Measurements from ENCODE around the gene ARHGAP44. TPM values are rescaled to one million over a fixed set of nuclear protein-coding genes. Genes with fewer than 3 reads are reported as not detected.

The ARHGAP44 gene
- total and polyA plus RNA-seq, 2 of the 4 experiments (the other 2 are of a cell fraction): 0.54 to 1.0 TPM

DNA sequence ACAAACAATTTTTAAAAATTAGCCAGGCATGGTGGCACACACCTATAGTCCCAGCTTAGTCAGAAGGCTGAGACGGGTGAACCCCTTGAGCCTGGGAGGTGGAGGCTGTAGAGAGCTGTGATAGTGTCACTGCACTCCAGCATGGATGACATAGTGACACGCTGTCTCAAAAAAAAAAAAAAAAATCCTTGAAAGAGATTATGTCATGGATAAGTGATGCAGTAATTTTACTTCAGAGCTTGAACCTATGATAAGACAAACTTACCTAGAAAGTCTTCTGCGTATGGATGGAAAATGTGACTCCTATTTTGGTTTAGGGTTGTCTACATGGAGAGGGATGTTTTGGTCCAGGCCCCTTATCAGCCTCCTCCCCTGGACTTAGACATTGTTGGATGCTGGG is 176.7 kb downstream of the ARHGAP44 start:
- no peak overlapping the region for H3K9ac ChIP-seq (ENCODE audit: low read depth, low read length)
- TF ChIP-seq FOS (IDR thresholded peaks at IDR 0.05; ENCODE audit: low read depth, low read length) (no peak), BHLHE40 (IDR thresholded peaks at IDR 0.05; ENCODE audit: low read depth, low read length) (no peak), RAD21 (IDR thresholded peaks at IDR 0.05; ENCODE audit: low read length) (no peak), POLR2A (IDR thresholded peaks at IDR 0.05; ENCODE audit: low read depth, low read length) (no peak), RFX5 (IDR thresholded peaks at IDR 0.05; ENCODE audit: low read depth, low read length) (no peak), MAZ (IDR thresholded peaks at IDR 0.05; ENCODE audit: borderline replicate concordance, low read depth, low read length) (no peak), SMC3 (IDR thresholded peaks at IDR 0.05; ENCODE audit: low read depth, low read length) (no peak), CEBPB (IDR thresholded peaks at IDR 0.05; ENCODE audit: low read depth, low read length) (no peak), MAFK (IDR thresholded peaks at IDR 0.05; ENCODE audit: low read depth, low read length) (no peak), NFE2L2 (IDR thresholded peaks at IDR 0.05; ENCODE audit: low read depth, low read length) (no peak), RCOR1 (IDR thresholded peaks at IDR 0.05; ENCODE audit: insufficient replicate concordance, low read length) (no peak)
- TF ChIP-seq, protein P1, sequence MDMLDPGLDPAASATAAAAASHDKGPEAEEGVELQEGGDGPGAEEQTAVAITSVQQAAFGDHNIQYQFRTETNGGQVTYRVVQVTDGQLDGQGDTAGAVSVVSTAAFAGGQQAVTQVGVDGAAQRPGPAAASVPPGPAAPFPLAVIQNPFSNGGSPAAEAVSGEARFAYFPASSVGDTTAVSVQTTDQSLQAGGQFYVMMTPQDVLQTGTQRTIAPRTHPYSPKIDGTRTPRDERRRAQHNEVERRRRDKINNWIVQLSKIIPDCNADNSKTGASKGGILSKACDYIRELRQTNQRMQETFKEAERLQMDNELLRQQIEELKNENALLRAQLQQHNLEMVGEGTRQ (IDR thresholded peaks at IDR 0.05; ENCODE audit: low read depth, low read length): no peak
- TF ChIP-seq, protein P2, sequence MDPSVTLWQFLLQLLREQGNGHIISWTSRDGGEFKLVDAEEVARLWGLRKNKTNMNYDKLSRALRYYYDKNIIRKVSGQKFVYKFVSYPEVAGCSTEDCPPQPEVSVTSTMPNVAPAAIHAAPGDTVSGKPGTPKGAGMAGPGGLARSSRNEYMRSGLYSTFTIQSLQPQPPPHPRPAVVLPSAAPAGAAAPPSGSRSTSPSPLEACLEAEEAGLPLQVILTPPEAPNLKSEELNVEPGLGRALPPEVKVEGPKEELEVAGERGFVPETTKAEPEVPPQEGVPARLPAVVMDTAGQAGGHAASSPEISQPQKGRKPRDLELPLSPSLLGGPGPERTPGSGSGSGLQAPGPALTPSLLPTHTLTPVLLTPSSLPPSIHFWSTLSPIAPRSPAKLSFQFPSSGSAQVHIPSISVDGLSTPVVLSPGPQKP (IDR thresholded peaks at IDR 0.05; ENCODE audit: borderline replicate concordance, low read depth, low read length): no peak
- TF ChIP-seq, protein P3, sequence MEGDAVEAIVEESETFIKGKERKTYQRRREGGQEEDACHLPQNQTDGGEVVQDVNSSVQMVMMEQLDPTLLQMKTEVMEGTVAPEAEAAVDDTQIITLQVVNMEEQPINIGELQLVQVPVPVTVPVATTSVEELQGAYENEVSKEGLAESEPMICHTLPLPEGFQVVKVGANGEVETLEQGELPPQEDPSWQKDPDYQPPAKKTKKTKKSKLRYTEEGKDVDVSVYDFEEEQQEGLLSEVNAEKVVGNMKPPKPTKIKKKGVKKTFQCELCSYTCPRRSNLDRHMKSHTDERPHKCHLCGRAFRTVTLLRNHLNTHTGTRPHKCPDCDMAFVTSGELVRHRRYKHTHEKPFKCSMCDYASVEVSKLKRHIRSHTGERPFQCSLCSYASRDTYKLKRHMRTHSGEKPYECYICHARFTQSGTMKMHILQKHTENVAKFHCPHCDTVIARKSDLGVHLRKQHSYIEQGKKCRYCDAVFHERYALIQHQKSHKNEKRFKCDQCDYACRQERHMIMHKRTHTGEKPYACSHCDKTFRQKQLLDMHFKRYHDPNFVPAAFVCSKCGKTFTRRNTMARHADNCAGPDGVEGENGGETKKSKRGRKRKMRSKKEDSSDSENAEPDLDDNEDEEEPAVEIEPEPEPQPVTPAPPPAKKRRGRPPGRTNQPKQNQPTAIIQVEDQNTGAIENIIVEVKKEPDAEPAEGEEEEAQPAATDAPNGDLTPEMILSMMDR (conservative IDR thresholded peaks at IDR 0.05; ENCODE audit: low read depth, low read length): no peak

More for the DNA sequence above, 176.7 kb downstream of the ARHGAP44 start:
- no peak overlapping the region for H2BK5ac ChIP-seq (ENCODE audit: low read depth, low read length, poor library complexity, severe bottlenecking)
- H4K91ac ChIP-seq (ENCODE audit: insufficient read depth, low read depth, low read length): no peak overlapping the region
- dilution Hi-C loops (cut with HindIII; ENCODE audit: low sequenced_read_pairs, unreplicated experiment): no loop called here
- H4K5ac ChIP-seq (ENCODE audit: low read depth, low read length): no peak overlapping the region
- no peak overlapping the region for H2AFZ ChIP-seq (replicated peaks; ENCODE audit: low read length, poor library complexity)
- no peaks in the 10 kb centered on the region for H4K20me1 ChIP-seq (ENCODE audit: insufficient read depth, low read length)
- no peak for DNase-seq
- no peak overlapping the region for H2AK9ac ChIP-seq (replicated peaks; ENCODE audit: low read depth, low read length, poor library complexity)
- no peak overlapping the region for H3K4me3 ChIP-seq (ENCODE audit: insufficient read depth, low read depth, low read length)
- H3K56ac ChIP-seq (ENCODE audit: extremely low read depth, insufficient read depth, low read length): no peak overlapping the region
- H3K4me1 ChIP-seq (ENCODE audit: control insufficient read depth, insufficient read depth, low read length): no peaks in the 10 kb centered on the region
- no peak overlapping the region for H2AK5ac ChIP-seq (ENCODE audit: low read depth, low read length)
- ChIA-PET CTCF (no interaction called here), POLR2A (ENCODE audit: unreplicated experiment) (no interaction called here)
- H3K9me1 ChIP-seq (ENCODE audit: insufficient read depth, low read length): 0 out of 2 replicates have a peak, but pooled peaks cover 2% of the 10 kb centered on the region
- H3K23ac ChIP-seq (ENCODE audit: low read depth, low read length): no peak overlapping the region
- BruUV-seq (replicated peaks): no TSS peak
- no peak overlapping the region for H3K27ac ChIP-seq (ENCODE audit: insufficient read depth, low read length)
- no peak for ATAC-seq (ENCODE audit: low read depth)
- no peaks in the 10 kb centered on the region for H3K79me1 ChIP-seq (ENCODE audit: low read depth in 1 of 2, low read length in 2 of 2)
- no peak overlapping the region for H2BK20ac ChIP-seq (ENCODE audit: low read depth, low read length)
- in situ Hi-C loops (cut with MboI; ENCODE audit: low sequenced_read_pairs): no loop called here
- no peaks in the 10 kb centered on the region for H3K36me3 ChIP-seq (ENCODE audit: control insufficient read depth, insufficient read depth, low read length)
- no peak overlapping the region for H3K4me2 ChIP-seq (ENCODE audit: low read depth, low read length)
- H2BK120ac ChIP-seq (ENCODE audit: low read depth, low read length): no peak overlapping the region
- H3K27me3 ChIP-seq (ENCODE audit: control insufficient read depth, insufficient read depth, low read length): no peaks in the 10 kb centered on the region; the same call in none of the 2 replicates
- intact Hi-C loops (cut with micrococcal nuclease): no loop called here
- H3K18ac ChIP-seq (ENCODE audit: low read depth, low read length): no peak overlapping the region
- no peak overlapping the region for H4K8ac ChIP-seq (ENCODE audit: low read depth in 2 of 2, low read length in 2 of 2)
- no peak overlapping the region for H3K4ac ChIP-seq (ENCODE audit: low read depth, low read length)
- no CpG with 5 or more reads among the region's 3 CpGs for WGBS, 2 experiments (ENCODE audit: extremely low coverage in 2 of 2, insufficient read length in 1 of 2)
- H3K9me3 ChIP-seq (ENCODE audit: control insufficient read depth, insufficient read depth, low read length): no peaks in the 10 kb centered on the region
- H3K14ac ChIP-seq (replicated peaks; ENCODE audit: low read depth, low read length): no peak overlapping the region
- H2BK15ac ChIP-seq (ENCODE audit: low read depth, low read length): no peak overlapping the region

All from IMR-90 (cell line).